B cell (primary cell): ENCODE results near the gene TBX18. TPM values are rescaled to one million over a fixed set of nuclear protein-coding genes. Genes with fewer than 3 reads are reported as not detected.

Experiments used
- ATAC-seq: fragments of 200-7000 bp; cut with Tn5 transposase; one replicate; pipeline ENCODE4 v1.10.0; 2021; ENCODE audit warnings: low read depth, mild to moderate bottlenecking, moderate number of reproducible peaks, moderate library complexity
- CTCF ChIA-PET: fragments of 350-600 bp; sonication (Branson Sonifier 250); formaldehyde crosslinking; loops from one replicate; lab custom pipeline; 2021; ENCODE audit warnings: antibody characterized with exemption, inconsistent platforms; lab: Charles Lee
- POLR2A ChIA-PET: fragments of 350-600 bp; sonication (Branson Sonifier 250); formaldehyde crosslinking; loops from one replicate; lab custom pipeline; 2021; ENCODE audit warnings: antibody characterized with exemption; lab: Charles Lee
- DNase-seq: peaks from one replicate; pipeline ENCODE4 v3.0.0; 2013
- H2AFZ ChIP-seq: 2 replicates; pipeline ENCODE4 v1.6.1; 2012; ENCODE audit warnings: mild to moderate bottlenecking, low read depth, low read length; ENCODE audit not compliant: insufficient read depth, poor library complexity, severe bottlenecking
- H3K27ac ChIP-seq, 2 donors: 1 replicate in 1 of 2; 2 replicates in 1 of 2; pipeline ENCODE4 v1.5.1; 2012 to 2013; ENCODE audit warnings: low read length in 2 of 2, mild to moderate bottlenecking in 2 of 2, moderate library complexity in 1 of 2
- H3K27me3 ChIP-seq, 4 experiments: fragments of 200-600 bp in 1 of 4; sonication (generic) in 1 of 4; replicated peaks in 1 of 4; 1 replicate in 2 of 4; 2 replicates in 2 of 4; pipeline versions ENCODE4 v1.6.1 to v1.7.0; 2013 to 2016; ENCODE audit warnings: low read length in 3 of 4, mild to moderate bottlenecking in 2 of 4, mixed read lengths in 1 of 4, moderate library complexity in 1 of 4; ENCODE audit not compliant: insufficient read depth in 4 of 4, control insufficient read depth in 3 of 4; ENCODE audit errors: control extremely low read depth in 1 of 4
- H3K36me3 ChIP-seq, 2 experiments: replicated peaks in 1 of 2; 1 replicate in 1 of 2; 2 replicates in 1 of 2; pipeline versions ENCODE4 v1.6.1 to v1.7.1; 2013; ENCODE audit warnings: low read length in 1 of 2; ENCODE audit not compliant: insufficient read depth in 2 of 2, control insufficient read depth in 1 of 2; ENCODE audit errors: control extremely low read depth in 1 of 2, extremely low read depth in 1 of 2
- H3K4me1 ChIP-seq, 2 donors: fragments of 200-600 bp in 1 of 2; sonication (generic) in 1 of 2; 1 replicate in 1 of 2; 2 replicates in 1 of 2; pipeline versions ENCODE4 v1.5.1 to v1.6.1; 2013 to 2017; ENCODE audit warnings: low read length in 2 of 2; ENCODE audit not compliant: control insufficient read depth in 2 of 2, insufficient read depth in 2 of 2
- H3K4me2 ChIP-seq: replicated peaks from 2 replicates; pipeline ENCODE3; 2012; ENCODE audit warnings: mild to moderate bottlenecking, low read depth, low read length; ENCODE audit not compliant: poor library complexity, severe bottlenecking
- H3K4me3 ChIP-seq, 5 experiments: fragments of 200-600 bp in 1 of 5; sonication (generic) in 1 of 5; 1 replicate in 3 of 5; 2 replicates in 2 of 5; pipeline versions ENCODE4 v1.5.1 to v1.7.0; 2011 to 2016; ENCODE audit warnings: low read length in 4 of 5, mild to moderate bottlenecking in 4 of 5, low read depth in 2 of 5, control low read depth in 1 of 5, moderate library complexity in 1 of 5; ENCODE audit not compliant: insufficient read depth in 1 of 5; ENCODE audit errors: control extremely low read depth in 1 of 5, extremely low read depth in 1 of 5
- H3K79me2 ChIP-seq: fragments of 200-600 bp; sonication (generic); one replicate; pipeline ENCODE4 v1.6.0; 2016; ENCODE audit warnings: low read length; ENCODE audit not compliant: control insufficient read depth, insufficient read depth
- H3K9ac ChIP-seq: fragments of 200-600 bp; sonication (generic); 2 replicates; pipeline ENCODE4 v1.6.1; 2017; ENCODE audit warnings: mild to moderate bottlenecking, low read length, moderate library complexity
- H3K9me3 ChIP-seq, 3 donors: one replicate each; pipeline versions ENCODE4 v1.6.1 to v1.7.1; 2013; ENCODE audit warnings: low read length in 2 of 3; ENCODE audit not compliant: control insufficient read depth in 2 of 3, insufficient read depth in 1 of 3; ENCODE audit errors: control extremely low read depth in 1 of 3
- H4K20me1 ChIP-seq: 2 replicates; pipeline ENCODE4 v1.6.0; 2012; ENCODE audit warnings: mild to moderate bottlenecking, low read length; ENCODE audit not compliant: insufficient read depth, control insufficient read depth, poor library complexity, severe bottlenecking
- H3K27ac Mint-ChIP-seq: one replicate; pipeline ENCODE4 v1.8.0; 2021; ENCODE audit warnings: mixed read lengths
- H3K27me3 Mint-ChIP-seq: one replicate; pipeline ENCODE4 v1.8.0; 2021; ENCODE audit warnings: mixed read lengths
- H3K4me1 Mint-ChIP-seq: one replicate; pipeline ENCODE4 v1.8.0; 2021; ENCODE audit warnings: mixed read lengths
- H3K4me3 Mint-ChIP-seq: one replicate; pipeline ENCODE4 v1.8.0; 2021; ENCODE audit warnings: mixed read lengths
- H3K9me3 Mint-ChIP-seq: one replicate; pipeline ENCODE4 v1.8.0; 2022; ENCODE audit warnings: mixed read lengths; ENCODE audit not compliant: insufficient read depth
- EZH2 ChIP-seq: IDR thresholded peaks from 2 replicates; pipeline ENCODE4 v1.6.1; 2012; ENCODE audit warnings: borderline replicate concordance, low read depth, mild to moderate bottlenecking, moderate library complexity, low read length; ENCODE audit not compliant: insufficient read depth, poor library complexity, severe bottlenecking
- WGBS: methylation state at CpG from one replicate; pipeline ENCODE4 v1.1.5; 2013; ENCODE audit warnings: missing lambda C conversion rate; ENCODE audit not compliant: insufficient coverage; 5-methylcytosine and 5-hydroxymethylcytosine counted together
- intact Hi-C: fragments of 100-400 bp; cut with micrococcal nuclease; formaldehyde crosslinking; loops from one replicate; pipeline ENCODE4 v1.10.0; 2022
- polyA plus RNA-seq: library from polyadenylated mRNA; depleted of rRNA; stranded (reverse); fragments of >200 nt; gene quantifications from 2 replicates; pipeline ENCODE4 v1.2.3, GENCODE V29; 2012
- total RNA-seq, 2 donors: library from RNA; stranded (reverse); fragments of 120-200 nt in 1 of 2; gene quantifications; 1 replicate in 1 of 2; 2 replicates in 1 of 2; pipeline versions ENCODE4 v1.2.3 to v1.2.4, GENCODE V29; 2013 to 2022
- TF ChIP-seq, protein P1 (sequence below): fragments of 200-600 bp; IDR thresholded peaks from one replicate; pipeline ENCODE4 v1.8.0; 2022; ENCODE audit warnings: antibody characterized with exemption, mild to moderate bottlenecking

Gene TBX18
- total and polyA plus RNA-seq, 2 donors (not counting 1 experiment from before 2014, with no cell fraction given) = not detected

DNA sequence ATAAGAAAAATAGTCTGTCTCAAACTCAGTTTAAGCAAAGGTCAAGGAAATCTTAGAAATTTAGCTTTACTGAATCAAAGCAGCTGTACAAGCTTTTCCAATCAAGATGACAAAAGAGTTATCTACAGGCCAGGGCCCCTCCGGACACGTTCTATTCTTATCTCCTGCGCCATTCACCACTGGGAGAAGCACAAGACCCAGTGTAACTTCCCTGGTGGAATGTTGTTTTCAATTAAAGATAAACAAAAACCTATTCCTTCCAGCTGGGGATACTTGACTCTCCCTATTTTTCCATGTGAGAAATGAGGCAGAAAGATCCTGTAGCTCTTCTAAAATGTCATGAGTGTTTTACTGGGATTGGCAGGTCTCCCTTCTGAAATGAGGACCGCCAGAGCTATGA, 123.3 kb downstream of the TBX18 start:
- DNase-seq (no peak), ATAC-seq (no peak)
- intact Hi-C loops = no loop called here
- Histone ChIP-seq H4K20me1 (no peaks in the 10 kb centered on the region), H3K27me3 (no peaks in the 10 kb centered on the region), H3K36me3 (no peaks in the 10 kb centered on the region), H3K4me2 (no peak overlapping the region), H3K79me2 (no peaks in the 10 kb centered on the region), H3K4me3 (no peak overlapping the region), H2AFZ (no peak overlapping the region), H3K9ac (no peak overlapping the region), H3K27ac (no peak overlapping the region), H3K9me3 (no peaks in the 10 kb centered on the region), H3K4me1 (no peaks in the 10 kb centered on the region)
- Mint-ChIP-seq H3K4me3 (no peak overlapping the region), H3K27me3 (no peaks in the 10 kb centered on the region), H3K9me3 (peaks cover 3% of the 10 kb centered on the region), H3K4me1 (no peaks in the 10 kb centered on the region), H3K27ac (no peak overlapping the region)
- CTCF ChIA-PET = interaction anchor here (0.6 kb wide), 1 partner anchor 885 kb away, joined by 3 read pairs; no protein-coding TSS in a partner anchor
- WGBS = 44% methylated on average over 1 of the region's 4 CpGs
- TF ChIP-seq EZH2 = no peak
- TF ChIP-seq, protein P1, sequence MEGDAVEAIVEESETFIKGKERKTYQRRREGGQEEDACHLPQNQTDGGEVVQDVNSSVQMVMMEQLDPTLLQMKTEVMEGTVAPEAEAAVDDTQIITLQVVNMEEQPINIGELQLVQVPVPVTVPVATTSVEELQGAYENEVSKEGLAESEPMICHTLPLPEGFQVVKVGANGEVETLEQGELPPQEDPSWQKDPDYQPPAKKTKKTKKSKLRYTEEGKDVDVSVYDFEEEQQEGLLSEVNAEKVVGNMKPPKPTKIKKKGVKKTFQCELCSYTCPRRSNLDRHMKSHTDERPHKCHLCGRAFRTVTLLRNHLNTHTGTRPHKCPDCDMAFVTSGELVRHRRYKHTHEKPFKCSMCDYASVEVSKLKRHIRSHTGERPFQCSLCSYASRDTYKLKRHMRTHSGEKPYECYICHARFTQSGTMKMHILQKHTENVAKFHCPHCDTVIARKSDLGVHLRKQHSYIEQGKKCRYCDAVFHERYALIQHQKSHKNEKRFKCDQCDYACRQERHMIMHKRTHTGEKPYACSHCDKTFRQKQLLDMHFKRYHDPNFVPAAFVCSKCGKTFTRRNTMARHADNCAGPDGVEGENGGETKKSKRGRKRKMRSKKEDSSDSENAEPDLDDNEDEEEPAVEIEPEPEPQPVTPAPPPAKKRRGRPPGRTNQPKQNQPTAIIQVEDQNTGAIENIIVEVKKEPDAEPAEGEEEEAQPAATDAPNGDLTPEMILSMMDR = no peak
- POLR2A ChIA-PET = no interaction called here

DNA sequence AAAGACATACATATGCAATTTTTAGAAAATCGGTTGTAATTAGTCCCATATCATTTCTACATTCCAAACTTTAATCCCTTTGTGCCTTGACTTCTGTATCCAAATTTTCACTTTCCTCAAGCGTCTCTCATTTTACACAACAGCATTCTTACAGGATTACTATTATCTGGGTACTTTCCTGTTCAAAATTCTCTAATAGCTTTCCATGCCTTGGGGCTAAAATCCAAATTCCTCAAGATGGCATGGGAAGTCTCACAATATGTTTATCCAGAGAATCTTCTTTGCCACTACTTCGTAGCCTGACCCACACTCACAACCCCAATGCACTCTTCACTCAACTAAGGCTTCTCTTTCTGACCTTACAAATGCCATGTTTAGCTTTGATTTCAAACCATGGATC, 125.0 kb downstream of the TBX18 start:
- H3K27me3 Mint-ChIP-seq = no peaks in the 10 kb centered on the region
- H2AFZ ChIP-seq = no peak overlapping the region
- ChIA-PET CTCF (no interaction called here), POLR2A (no interaction called here)
- H3K4me3 ChIP-seq = no peak overlapping the region
- intact Hi-C loops = no loop called here
- H3K27ac Mint-ChIP-seq = no peak overlapping the region
- no peaks in the 10 kb centered on the region for H3K9me3 ChIP-seq
- WGBS = 71% methylated on average over 2 of the region's 3 CpGs
- no peaks in the 10 kb centered on the region for H4K20me1 ChIP-seq
- DNase-seq = no peak
- H3K9ac ChIP-seq = no peak overlapping the region
- no peaks in the 10 kb centered on the region for H3K4me1 ChIP-seq
- no peak for TF ChIP-seq EZH2
- TF ChIP-seq, protein P1 = no peak
- H3K4me3 Mint-ChIP-seq = no peak overlapping the region
- no peak overlapping the region for H3K27ac ChIP-seq
- no peaks in the 10 kb centered on the region for H3K79me2 ChIP-seq
- no peak overlapping the region for H3K4me2 ChIP-seq
- no peaks in the 10 kb centered on the region for H3K36me3 ChIP-seq
- H3K27me3 ChIP-seq = no peaks in the 10 kb centered on the region
- no peak for ATAC-seq
- no peaks in the 10 kb centered on the region for H3K4me1 Mint-ChIP-seq
- peaks cover 3% of the 10 kb centered on the region for H3K9me3 Mint-ChIP-seq
